ENCODE results near the gene FAM117B. TPM values are rescaled to one million over a fixed set of nuclear protein-coding genes. Genes with fewer than 3 reads are reported as not detected.

Gene FAM117B
- total RNA-seq, 1 experiment from 2014 or later: 24.0 TPM

DNA sequence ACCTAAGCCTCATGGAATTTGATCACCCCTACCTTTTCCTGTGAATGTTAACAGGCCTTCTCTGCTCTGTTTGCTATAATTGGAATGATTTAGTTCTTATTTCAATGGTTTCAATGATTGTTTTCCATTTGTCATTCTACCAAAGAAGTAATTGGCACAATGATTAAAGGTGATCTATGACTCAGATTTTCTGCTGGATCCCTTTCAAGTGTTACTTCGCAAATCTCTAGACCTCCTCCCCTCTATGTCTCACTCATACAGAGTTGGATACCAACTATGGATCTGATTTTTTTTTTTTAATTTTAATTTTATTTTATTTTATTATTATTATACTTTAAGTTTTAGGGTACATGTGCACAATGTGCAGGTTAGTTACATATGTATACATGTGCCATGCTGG, 29.6 kb upstream of the FAM117B start:
- no peak overlapping the region for H2AK5ac ChIP-seq (ENCODE audit: insufficient read length, low read length)
- WGBS (ENCODE audit: extremely low coverage, insufficient read length, low lambda C conversion rate): no CpG with 5 or more reads among the region's 1 CpG
- TF ChIP-seq, protein P1, sequence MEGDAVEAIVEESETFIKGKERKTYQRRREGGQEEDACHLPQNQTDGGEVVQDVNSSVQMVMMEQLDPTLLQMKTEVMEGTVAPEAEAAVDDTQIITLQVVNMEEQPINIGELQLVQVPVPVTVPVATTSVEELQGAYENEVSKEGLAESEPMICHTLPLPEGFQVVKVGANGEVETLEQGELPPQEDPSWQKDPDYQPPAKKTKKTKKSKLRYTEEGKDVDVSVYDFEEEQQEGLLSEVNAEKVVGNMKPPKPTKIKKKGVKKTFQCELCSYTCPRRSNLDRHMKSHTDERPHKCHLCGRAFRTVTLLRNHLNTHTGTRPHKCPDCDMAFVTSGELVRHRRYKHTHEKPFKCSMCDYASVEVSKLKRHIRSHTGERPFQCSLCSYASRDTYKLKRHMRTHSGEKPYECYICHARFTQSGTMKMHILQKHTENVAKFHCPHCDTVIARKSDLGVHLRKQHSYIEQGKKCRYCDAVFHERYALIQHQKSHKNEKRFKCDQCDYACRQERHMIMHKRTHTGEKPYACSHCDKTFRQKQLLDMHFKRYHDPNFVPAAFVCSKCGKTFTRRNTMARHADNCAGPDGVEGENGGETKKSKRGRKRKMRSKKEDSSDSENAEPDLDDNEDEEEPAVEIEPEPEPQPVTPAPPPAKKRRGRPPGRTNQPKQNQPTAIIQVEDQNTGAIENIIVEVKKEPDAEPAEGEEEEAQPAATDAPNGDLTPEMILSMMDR (conservative IDR thresholded peaks at IDR 0.05): no peak
- no peak overlapping the region for H3K18ac ChIP-seq (ENCODE audit: insufficient read length, low read depth, low read length)
- no peaks in the 10 kb centered on the region for H3K79me2 ChIP-seq (ENCODE audit: insufficient read depth, low read length)
- no peak overlapping the region for H2BK5ac ChIP-seq (ENCODE audit: insufficient read length, low read length)
- no peak overlapping the region for H4K8ac ChIP-seq (replicated peaks; ENCODE audit: insufficient read length, low read depth, low read length)
- H2BK12ac ChIP-seq (ENCODE audit: insufficient read length, low read depth, low read length): no peak overlapping the region
- no peak overlapping the region for H2BK15ac ChIP-seq (ENCODE audit: low read depth, low read length)
- no peak for DNase-seq
- no peak overlapping the region for H4K5ac ChIP-seq (ENCODE audit: insufficient read length, low read depth, low read length)
- Mint-ChIP-seq H3K36me3 (ENCODE audit: insufficient read depth in 1 of 3, low read depth in 3 of 3) (no peaks in the 10 kb centered on the region), H3K4me1 (peaks cover 3% of the 10 kb centered on the region in 2 experiments; a peak in 1 of 4 replicates), H3K27ac (no peak overlapping the region), H3K4me3 (no peak overlapping the region), H3K9me3 (no peaks in the 10 kb centered on the region), H3K27me3 (ENCODE audit: low read depth) (no peaks in the 10 kb centered on the region)
- no peaks in the 10 kb centered on the region for H3K9me3 ChIP-seq (ENCODE audit: control insufficient read depth, low read depth, low read length)
- no peak overlapping the region for H3T11ph ChIP-seq (ENCODE audit: low read length)
- H3K27me3 ChIP-seq (ENCODE audit: insufficient read depth, low read length): no peaks in the 10 kb centered on the region
- H3K14ac ChIP-seq (ENCODE audit: insufficient read depth, low read length): no peak overlapping the region
- no peaks in the 10 kb centered on the region for H3K79me1 ChIP-seq (ENCODE audit: insufficient read depth, low read depth, low read length, poor library complexity, severe bottlenecking)
- H4K91ac ChIP-seq (ENCODE audit: insufficient read length, low read depth, low read length): no peak overlapping the region
- H3K4ac ChIP-seq (ENCODE audit: low read depth, low read length): no peak overlapping the region
- H2BK20ac ChIP-seq (ENCODE audit: low read depth, low read length, poor library complexity, severe bottlenecking): no peak overlapping the region
- no peak overlapping the region for H3K4me2 ChIP-seq (ENCODE audit: insufficient read depth, insufficient read length, low read length)
- no peaks in the 10 kb centered on the region for H4K20me1 ChIP-seq (ENCODE audit: control insufficient read depth, insufficient read depth, insufficient read length)
- no peak overlapping the region for H3K56ac ChIP-seq (ENCODE audit: insufficient read length, low read depth, low read length)
- no peak overlapping the region for H3K23ac ChIP-seq (ENCODE audit: insufficient read length, low read depth, low read length)
- H2AFZ ChIP-seq (ENCODE audit: low read length): no peak overlapping the region
- H3K9ac ChIP-seq (ENCODE audit: extremely low read depth, insufficient read length, low read length): no peak overlapping the region
- no peak overlapping the region for H2BK120ac ChIP-seq (ENCODE audit: low read depth, low read length, poor library complexity, severe bottlenecking)
- no peaks in the 10 kb centered on the region for H3K23me2 ChIP-seq (ENCODE audit: insufficient read length, low read depth, low read length, poor library complexity, severe bottlenecking)
- H3K4me1 ChIP-seq (ENCODE audit: insufficient read depth, low read length): no peaks in the 10 kb centered on the region
- no peak overlapping the region for H3K27ac ChIP-seq (ENCODE audit: insufficient read length, low read depth, low read length)

Measured in H9 (cell line).